ENCODE measurements around the gene CD274. TPM values are rescaled to one million over a fixed set of nuclear protein-coding genes. Genes with fewer than 3 reads are reported as not detected.

CD274 gene
- total and polyA plus RNA-seq, 2 experiments from 2014 or later = not detected

GRCh38 chr9:5486988-5487387 lies 36.6 kb downstream of the CD274 start:
- no peak overlapping the region for H3K4me2 ChIP-seq
- no peaks in the 10 kb centered on the region; the same call in 1 of the 3 replicates for H3K9me3 Mint-ChIP-seq
- H3K27ac ChIP-seq (ENCODE audit: low read depth) = no peak overlapping the region
- ATAC-seq (no peak), DNase-seq (ENCODE audit: low spot score) (no peak)
- TF ChIP-seq ZNF114 (CRISPR knock-in tag; IDR thresholded peaks at IDR 0.05) (no peak), CTCF (conservative IDR thresholded peaks at IDR 0.05; ENCODE audit: low read depth in 2 of 2) (no peak; a peak in 1 of 4 replicates), ZNF462 (CRISPR knock-in tag; IDR thresholded peaks at IDR 0.05) (no peak), EZH2 (IDR thresholded peaks at IDR 0.05; ENCODE audit: low read depth, unreplicated experiment) (no peak), NANOG (IDR thresholded peaks at IDR 0.05; ENCODE audit: borderline replicate concordance) (no peak), EZH2phosphoT487 (IDR thresholded peaks at IDR 0.05; ENCODE audit: unreplicated experiment) (no peak)
- H3K27me3 ChIP-seq (ENCODE audit: insufficient read depth) = no peaks in the 10 kb centered on the region
- H3K36me3 ChIP-seq (ENCODE audit: insufficient read depth) = no peaks in the 10 kb centered on the region
- no peaks in the 10 kb centered on the region for H4K20me1 ChIP-seq (replicated peaks; ENCODE audit: insufficient read depth)
- no peak overlapping the region for H3K4me3 Mint-ChIP-seq
- no peaks in the 10 kb centered on the region for H3F3A ChIP-seq (replicated peaks; ENCODE audit: low read depth)
- no peak overlapping the region for H3K27ac Mint-ChIP-seq
- no peaks in the 10 kb centered on the region for H3K36me3 Mint-ChIP-seq (ENCODE audit: low read depth)
- no peak overlapping the region for H2AFZ ChIP-seq
- H3K9me2 ChIP-seq (ENCODE audit: insufficient read depth) = peaks cover 7% of the 10 kb centered on the region; the same call in 1 of the 2 replicates
- H3K27me3 Mint-ChIP-seq (ENCODE audit: insufficient read depth, low read depth, poor library complexity) = peaks cover 2% of the 10 kb centered on the region
- H3K4me1 Mint-ChIP-seq = peaks cover 22% of the 10 kb centered on the region; the same call in 2 of the 3 replicates
- peaks cover 10% of the 10 kb centered on the region for H3K4me1 ChIP-seq (ENCODE audit: insufficient read depth)
- no peaks in the 10 kb centered on the region for H3K79me2 ChIP-seq (replicated peaks; ENCODE audit: insufficient read depth)
- H3K4me3 ChIP-seq = no peak overlapping the region
